Natural killer cell (primary cell): ENCODE measurements around the gene SNX13. TPM values are rescaled to one million over a fixed set of nuclear protein-coding genes. Genes with fewer than 3 reads are reported as not detected.

Experiments used
- ATAC-seq, 3 donors: fragments of 150-1000 bp in 2 of 3; fragments of 200-7000 bp in 1 of 3; cut with Tn5 transposase; 1 replicate in 1 of 3; 2 replicates in 2 of 3; pipeline ENCODE4 v1.10.0; 2021; ENCODE audit warnings: mild to moderate bottlenecking in 2 of 3, moderate library complexity in 2 of 3
- DNase-seq, 2 donors: peaks; one replicate each; pipeline versions ENCODE4 v3.0.0 to v3.0.0-alpha.2; 2013 to 2021; ENCODE audit warnings: mixed read lengths in 1 of 2
- H3K27ac ChIP-seq: one replicate; pipeline ENCODE4 v1.5.1; 2013; ENCODE audit warnings: mild to moderate bottlenecking, low read length
- H3K27me3 ChIP-seq: one replicate; pipeline ENCODE4 v1.6.1; 2013; ENCODE audit warnings: low read length; ENCODE audit not compliant: control insufficient read depth, insufficient read depth
- H3K36me3 ChIP-seq: one replicate; pipeline ENCODE4 v1.6.1; 2013; ENCODE audit warnings: low read length; ENCODE audit not compliant: control insufficient read depth, insufficient read depth
- H3K4me1 ChIP-seq: one replicate; pipeline ENCODE4 v1.6.1; 2013; ENCODE audit warnings: low read length; ENCODE audit not compliant: control insufficient read depth, insufficient read depth
- H3K4me3 ChIP-seq: one replicate; pipeline ENCODE4 v1.5.1; 2013; ENCODE audit warnings: low read length
- H3K9me3 ChIP-seq: one replicate; pipeline ENCODE4 v1.6.1; 2013; ENCODE audit warnings: low read length; ENCODE audit not compliant: control insufficient read depth, insufficient read depth
- H3K27ac Mint-ChIP-seq, 2 donors: one replicate each; pipeline ENCODE4 v1.8.0; 2022; ENCODE audit warnings: mild to moderate bottlenecking in 2 of 2, mixed read lengths in 2 of 2, moderate library complexity in 1 of 2
- H3K27me3 Mint-ChIP-seq, 2 donors: one replicate each; pipeline ENCODE4 v1.8.0; 2022; ENCODE audit warnings: low read depth in 2 of 2, mixed read lengths in 2 of 2
- H3K36me3 Mint-ChIP-seq: one replicate; pipeline ENCODE4 v1.8.0; 2022; ENCODE audit warnings: mixed read lengths
- H3K4me1 Mint-ChIP-seq, 2 donors: one replicate each; pipeline ENCODE4 v1.8.0; 2022; ENCODE audit warnings: mixed read lengths in 2 of 2
- H3K4me3 Mint-ChIP-seq: one replicate; pipeline ENCODE4 v1.8.0; 2022; ENCODE audit warnings: mild to moderate bottlenecking, moderate library complexity, mixed read lengths
- H3K9me3 Mint-ChIP-seq, 2 donors: one replicate each; pipeline ENCODE4 v1.8.0; 2022; ENCODE audit warnings: mixed read lengths in 2 of 2
- WGBS: methylation state at CpG from one replicate; pipeline ENCODE4 v1.1.7; 2013; ENCODE audit warnings: missing lambda C conversion rate; ENCODE audit not compliant: insufficient coverage; 5-methylcytosine and 5-hydroxymethylcytosine counted together
- intact Hi-C: fragments of 100-400 bp; cut with micrococcal nuclease; formaldehyde crosslinking; loops from one replicate; pipeline ENCODE4 v1.14.2; 2022
- total RNA-seq, 4 donors: library from RNA; stranded (reverse); fragments of 120-200 nt in 1 of 4; gene quantifications; one replicate each; pipeline versions ENCODE4 v1.2.3 to v1.2.4, GENCODE V29; 2013 to 2022
- TF ChIP-seq, protein P1 (sequence below): fragments of 200-600 bp; IDR thresholded peaks from one replicate; pipeline ENCODE4 v1.8.0; 2022; ENCODE audit warnings: antibody characterized with exemption

Gene SNX13
- total RNA-seq, 3 donors from 2014 or later (not counting 1 experiment from before 2014, with no cell fraction given) = 34.8 to 38.5 (median 37.4) TPM

DNA sequence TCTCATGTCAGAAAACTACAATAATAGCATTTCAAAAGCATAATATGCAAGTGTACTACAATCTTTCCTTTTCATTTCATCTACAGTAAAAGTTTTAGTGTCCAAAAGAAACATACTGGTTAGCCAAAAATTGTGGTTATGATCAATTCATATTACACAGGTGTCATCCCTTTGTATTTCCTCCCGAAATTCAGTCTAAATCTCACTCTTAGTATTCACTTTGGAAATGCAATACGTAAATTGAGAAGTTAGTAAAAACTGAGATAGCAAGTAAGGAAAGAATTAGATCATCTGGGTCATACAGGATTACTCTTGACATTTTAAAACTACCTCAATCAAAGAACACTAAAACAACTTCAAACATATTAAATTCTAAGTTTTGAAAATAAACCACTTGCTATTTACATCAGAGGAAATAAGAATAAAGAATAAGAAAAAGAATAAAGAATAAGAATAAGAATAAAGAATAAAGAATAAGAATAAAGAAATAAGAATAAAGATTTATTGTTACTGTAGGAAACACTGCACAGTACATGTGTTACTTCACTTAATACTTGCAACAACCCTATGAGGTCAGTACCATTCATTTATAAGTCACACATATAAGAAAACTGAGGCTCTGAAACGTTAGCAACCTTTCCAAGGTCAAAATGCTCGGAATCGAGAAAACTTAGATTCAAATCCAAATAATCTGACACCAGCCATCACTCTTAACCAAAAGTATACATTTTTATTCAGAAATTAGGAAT is 10.5 kb downstream of the SNX13 start:
- H3K27me3 Mint-ChIP-seq = no peaks in the 10 kb centered on the region
- intact Hi-C loops = no loop called here
- WGBS = 85% methylated on average over 2 of the region's 5 CpGs

DNA sequence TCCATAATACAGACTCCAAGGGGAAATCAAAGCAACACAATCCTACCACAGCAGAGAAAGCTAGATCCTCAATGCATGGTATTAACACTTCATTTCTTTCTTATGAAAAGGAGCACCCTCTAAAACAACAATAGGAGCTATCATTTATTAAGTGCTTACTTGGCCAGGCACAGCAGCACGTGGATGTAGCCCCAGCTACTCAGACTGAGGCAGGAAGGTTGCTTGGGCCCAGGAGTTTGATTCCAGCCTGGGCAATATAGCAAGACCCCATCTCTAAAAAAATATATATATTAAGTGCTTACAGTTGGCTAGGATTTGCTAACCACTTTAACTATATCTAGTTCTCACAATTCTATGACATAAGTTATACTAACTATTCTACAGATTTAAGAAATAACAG is 12.2 kb downstream of the SNX13 start:
- Mint-ChIP-seq H3K27ac (peak overlapping the region in 1 of 2 donors; percentile 39), H3K27me3 (no peaks in the 10 kb centered on the region), H3K36me3 (no peaks in the 10 kb centered on the region), H3K9me3 (no peaks in the 10 kb centered on the region), H3K4me1 (peaks cover 44 to 51% of the 10 kb centered on the region in 2 donors), H3K4me3 (no peak overlapping the region)
- H3K9me3 ChIP-seq = no peaks in the 10 kb centered on the region
- no peaks in the 10 kb centered on the region for H3K27me3 ChIP-seq
- H3K4me3 ChIP-seq = no peak overlapping the region
- ATAC-seq = no peak
- H3K27ac ChIP-seq = no peak overlapping the region
- no peaks in the 10 kb centered on the region for H3K36me3 ChIP-seq
- DNase-seq = no peak
- TF ChIP-seq, protein P1, sequence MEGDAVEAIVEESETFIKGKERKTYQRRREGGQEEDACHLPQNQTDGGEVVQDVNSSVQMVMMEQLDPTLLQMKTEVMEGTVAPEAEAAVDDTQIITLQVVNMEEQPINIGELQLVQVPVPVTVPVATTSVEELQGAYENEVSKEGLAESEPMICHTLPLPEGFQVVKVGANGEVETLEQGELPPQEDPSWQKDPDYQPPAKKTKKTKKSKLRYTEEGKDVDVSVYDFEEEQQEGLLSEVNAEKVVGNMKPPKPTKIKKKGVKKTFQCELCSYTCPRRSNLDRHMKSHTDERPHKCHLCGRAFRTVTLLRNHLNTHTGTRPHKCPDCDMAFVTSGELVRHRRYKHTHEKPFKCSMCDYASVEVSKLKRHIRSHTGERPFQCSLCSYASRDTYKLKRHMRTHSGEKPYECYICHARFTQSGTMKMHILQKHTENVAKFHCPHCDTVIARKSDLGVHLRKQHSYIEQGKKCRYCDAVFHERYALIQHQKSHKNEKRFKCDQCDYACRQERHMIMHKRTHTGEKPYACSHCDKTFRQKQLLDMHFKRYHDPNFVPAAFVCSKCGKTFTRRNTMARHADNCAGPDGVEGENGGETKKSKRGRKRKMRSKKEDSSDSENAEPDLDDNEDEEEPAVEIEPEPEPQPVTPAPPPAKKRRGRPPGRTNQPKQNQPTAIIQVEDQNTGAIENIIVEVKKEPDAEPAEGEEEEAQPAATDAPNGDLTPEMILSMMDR = no peak
- intact Hi-C loops = no loop called here
- no CpG with 5 or more reads among the region's 1 CpG for WGBS
- no peaks in the 10 kb centered on the region for H3K4me1 ChIP-seq

More for the DNA sequence above, 10.5 kb downstream of the SNX13 start:
- Histone ChIP-seq H3K4me1 (peaks cover 7% of the 10 kb centered on the region), H3K9me3 (no peaks in the 10 kb centered on the region), H3K27me3 (no peaks in the 10 kb centered on the region), H3K36me3 (no peaks in the 10 kb centered on the region), H3K27ac (no peak overlapping the region), H3K4me3 (no peak overlapping the region)
- H3K36me3 Mint-ChIP-seq = no peaks in the 10 kb centered on the region
- no peak overlapping the region for H3K4me3 Mint-ChIP-seq
- DNase-seq (no peak), ATAC-seq (no peak)
- no peaks in the 10 kb centered on the region for H3K9me3 Mint-ChIP-seq
- H3K27ac Mint-ChIP-seq = no peak overlapping the region
- TF ChIP-seq, protein P1 = no peak
- H3K4me1 Mint-ChIP-seq = peaks cover 47 to 61% of the 10 kb centered on the region in 2 donors

DNA sequence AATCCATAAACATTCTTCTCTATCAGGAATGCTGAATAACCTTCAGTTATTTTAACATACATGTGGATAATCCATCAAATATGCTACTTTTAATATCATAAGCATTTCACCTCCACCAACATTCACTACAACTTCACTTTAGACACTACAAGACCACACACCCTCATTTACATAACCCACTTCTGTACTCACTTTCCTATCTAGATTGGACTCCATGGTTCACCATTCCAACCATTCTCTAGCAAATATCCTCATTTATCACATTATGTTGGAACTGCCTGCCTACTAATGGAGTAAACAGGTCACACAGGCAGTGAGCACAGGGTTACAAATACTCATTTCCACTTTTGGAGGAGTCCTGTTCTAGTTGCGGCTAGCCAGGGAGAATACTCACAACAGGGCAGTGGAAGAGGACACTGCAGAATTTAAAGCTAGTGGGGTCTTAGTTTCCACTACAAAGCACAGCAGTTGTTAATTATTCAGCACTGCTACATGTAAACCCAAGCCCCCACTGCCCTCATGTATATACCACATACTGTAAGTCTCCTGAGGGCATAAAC is 18.4 kb downstream of the SNX13 start:
- intact Hi-C loops = no loop called here
- no peaks in the 10 kb centered on the region for H3K36me3 Mint-ChIP-seq
- DNase-seq = no peak
- H3K27ac Mint-ChIP-seq = peak overlapping the region in 1 of 2 donors; percentile 5
- no peaks in the 10 kb centered on the region for H3K9me3 ChIP-seq
- WGBS = 94% methylated on average over 1 of the region's 1 CpG
- H3K4me1 ChIP-seq = no peaks in the 10 kb centered on the region
- no peaks in the 10 kb centered on the region for H3K27me3 ChIP-seq
- peaks cover 41 to 44% of the 10 kb centered on the region in 2 donors for H3K4me1 Mint-ChIP-seq
- H3K27ac ChIP-seq = no peak overlapping the region
- no peaks in the 10 kb centered on the region for H3K36me3 ChIP-seq
- H3K27me3 Mint-ChIP-seq = no peaks in the 10 kb centered on the region
- H3K9me3 Mint-ChIP-seq = no peaks in the 10 kb centered on the region
- no peak overlapping the region for H3K4me3 ChIP-seq
- H3K4me3 Mint-ChIP-seq = no peak overlapping the region
- peak in 1 of 3 donors; percentile 24 for ATAC-seq
- TF ChIP-seq, protein P1 = no peak
